ENCODE data around the gene RHOT2.

DNA sequence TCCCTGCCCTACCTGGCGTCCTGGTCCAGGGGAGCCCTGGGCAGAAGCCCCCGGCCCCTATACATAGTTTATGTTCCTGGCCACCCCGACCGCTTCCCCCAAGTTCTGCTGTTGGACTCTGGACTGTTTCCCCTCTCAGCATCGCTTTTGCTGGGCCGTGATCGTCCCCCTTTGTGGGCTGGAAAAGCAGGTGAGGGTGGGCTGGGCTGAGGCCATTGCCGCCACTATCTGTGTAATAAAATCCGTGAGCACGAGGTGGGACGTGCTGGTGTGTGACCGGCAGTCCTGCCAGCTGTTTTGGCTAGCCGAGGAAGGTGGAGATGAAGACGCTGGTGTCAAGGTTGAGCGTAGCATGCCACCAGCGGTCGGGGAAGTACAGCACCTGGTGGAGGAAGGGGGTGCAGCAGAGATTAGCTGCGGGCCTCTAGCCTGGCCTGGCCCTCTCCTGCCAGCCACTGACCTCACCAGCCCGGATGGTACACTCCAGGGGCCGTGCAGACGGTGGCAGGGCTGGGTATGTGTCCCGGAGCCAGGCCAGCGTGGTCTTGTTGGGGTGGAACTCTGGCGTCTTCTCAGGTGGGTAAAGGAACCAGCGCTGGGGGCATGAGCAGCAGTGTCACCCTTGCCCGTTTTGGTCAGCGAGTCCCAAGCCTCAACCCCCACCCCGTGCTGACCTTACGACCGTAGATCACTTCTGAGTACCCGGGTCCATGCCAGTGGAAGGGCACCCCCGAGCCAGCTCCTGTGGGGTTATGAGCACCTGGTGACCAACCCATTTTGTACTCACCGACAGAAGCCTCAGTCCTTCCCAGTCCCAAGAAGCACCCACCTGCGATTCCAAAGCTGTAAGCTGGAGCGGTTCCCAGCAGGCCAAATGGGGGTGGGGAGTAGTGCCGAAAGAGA is 14.8 kb downstream of the RHOT2 start:
- TF ChIP-seq, protein P1, sequence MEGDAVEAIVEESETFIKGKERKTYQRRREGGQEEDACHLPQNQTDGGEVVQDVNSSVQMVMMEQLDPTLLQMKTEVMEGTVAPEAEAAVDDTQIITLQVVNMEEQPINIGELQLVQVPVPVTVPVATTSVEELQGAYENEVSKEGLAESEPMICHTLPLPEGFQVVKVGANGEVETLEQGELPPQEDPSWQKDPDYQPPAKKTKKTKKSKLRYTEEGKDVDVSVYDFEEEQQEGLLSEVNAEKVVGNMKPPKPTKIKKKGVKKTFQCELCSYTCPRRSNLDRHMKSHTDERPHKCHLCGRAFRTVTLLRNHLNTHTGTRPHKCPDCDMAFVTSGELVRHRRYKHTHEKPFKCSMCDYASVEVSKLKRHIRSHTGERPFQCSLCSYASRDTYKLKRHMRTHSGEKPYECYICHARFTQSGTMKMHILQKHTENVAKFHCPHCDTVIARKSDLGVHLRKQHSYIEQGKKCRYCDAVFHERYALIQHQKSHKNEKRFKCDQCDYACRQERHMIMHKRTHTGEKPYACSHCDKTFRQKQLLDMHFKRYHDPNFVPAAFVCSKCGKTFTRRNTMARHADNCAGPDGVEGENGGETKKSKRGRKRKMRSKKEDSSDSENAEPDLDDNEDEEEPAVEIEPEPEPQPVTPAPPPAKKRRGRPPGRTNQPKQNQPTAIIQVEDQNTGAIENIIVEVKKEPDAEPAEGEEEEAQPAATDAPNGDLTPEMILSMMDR (IDR thresholded peaks at IDR 0.05; ENCODE audit: insufficient read depth, low read depth, low read length), result no peak
- no peak for TF ChIP-seq EZH2 (IDR thresholded peaks at IDR 0.05; ENCODE audit: insufficient read depth, low read length)
